HepG2 (cell line): ENCODE measurements around the gene BAZ1B. TPM values are rescaled to one million over a fixed set of nuclear protein-coding genes. Genes with fewer than 3 reads are reported as not detected.
A peak's percentile ranks its signal among the peaks of the same experiment; 100 is the strongest.

Experiments
- ARNT2 ChIP-seq: sonication (generic); formaldehyde crosslinking; IDR thresholded peaks from 2 replicates; pipeline ENCODE4 v1.8.0; 2022; ENCODE audit warnings: mild to moderate bottlenecking, low read depth, missing genetic modification reagents, moderate library complexity
- GABPA ChIP-seq, 2 experiments: IDR thresholded peaks; 2 replicates each; pipeline ENCODE4 v1.6.1; 2011 to 2016; ENCODE audit warnings: low read depth in 2 of 2, low read length in 1 of 2, missing biosample characterization in 1 of 2, missing genetic modification characterization in 1 of 2
- KLF13 ChIP-seq: sonication (generic); formaldehyde crosslinking; IDR thresholded peaks from 2 replicates; pipeline ENCODE4 v1.4.0; 2020; ENCODE audit warnings: mild to moderate bottlenecking, missing genetic modification reagents
- NCOR1 ChIP-seq: fragments of 200-600 bp; sonication (generic); IDR thresholded peaks from 2 replicates; pipeline ENCODE4 v1.7.0; 2017; ENCODE audit warnings: antibody characterized with exemption, low read length, borderline replicate concordance
- RAD51 ChIP-seq: fragments of 450-650 bp; IDR thresholded peaks from 2 replicates; pipeline ENCODE4 v1.6.1; 2016; ENCODE audit warnings: borderline replicate concordance
- RFXANK ChIP-seq: IDR thresholded peaks from 2 replicates; pipeline ENCODE4 v1.6.1; 2016
- TOE1 ChIP-seq: sonication (generic); formaldehyde crosslinking; IDR thresholded peaks from 2 replicates; pipeline ENCODE4 v1.4.0; 2020; ENCODE audit warnings: mild to moderate bottlenecking, missing genetic modification reagents
- ZMYM3 ChIP-seq: sonication (generic); formaldehyde crosslinking; IDR thresholded peaks from 2 replicates; pipeline ENCODE4 v1.5.1; 2020; ENCODE audit warnings: mild to moderate bottlenecking, missing genetic modification reagents
- ZNF3 ChIP-seq: IDR thresholded peaks from 2 replicates; pipeline ENCODE4 v1.7.0; 2017; ENCODE audit warnings: inconsistent platforms
- ZNF335 ChIP-seq: sonication (generic); formaldehyde crosslinking; IDR thresholded peaks from 2 replicates; pipeline ENCODE4 v1.4.0; 2020; ENCODE audit warnings: missing genetic modification reagents
- ZNF33B ChIP-seq: sonication (generic); formaldehyde crosslinking; IDR thresholded peaks from 2 replicates; pipeline ENCODE4 v1.5.1; 2020; ENCODE audit warnings: mild to moderate bottlenecking, missing genetic modification reagents
- ZNF670 ChIP-seq: sonication (generic); formaldehyde crosslinking; IDR thresholded peaks from 2 replicates; pipeline ENCODE4 v1.8.0; 2022; ENCODE audit warnings: mild to moderate bottlenecking, missing genetic modification reagents, borderline replicate concordance
- polyA plus RNA-seq, 8 experiments: library from polyadenylated mRNA; depleted of rRNA in 3 of 8; stranded (reverse) in 7 of 8; unstranded in 1 of 8; fragments of >200 nt; fragmentation: Illumina TruSeq in 4 of 8; extraction: Trizol in 4 of 8; gene quantifications; 2 replicates each; pipeline versions ENCODE4 v1.2.1 to v1.2.3, GENCODE V29; 2011 to 2016; ENCODE audit warnings: low read depth in 4 of 8, missing spikeins in 1 of 8, mixed read lengths in 1 of 8; ENCODE audit not compliant: insufficient read depth in 1 of 8
- total RNA-seq, 5 experiments: library from RNA; depleted of rRNA; stranded (reverse); fragments of >200 nt; fragmentation: Illumina TruSeq; extraction: Trizol; gene quantifications; 2 replicates each; pipeline ENCODE4 v1.2.3, GENCODE V29; 2016; ENCODE audit warnings: low read depth in 1 of 5
- TF ChIP-seq, protein P1 (sequence below): sonication (generic); formaldehyde crosslinking; IDR thresholded peaks from 2 replicates; pipeline ENCODE4 v1.4.0; 2020; ENCODE audit warnings: missing genetic modification reagents
- TF ChIP-seq, protein P2 (sequence below), 2 experiments: sonication (generic) in 1 of 2; formaldehyde crosslinking in 1 of 2; IDR thresholded peaks; 2 replicates each; pipeline versions ENCODE4 v1.4.0 to v1.6.1; 2018 to 2020; ENCODE audit warnings: missing genetic modification reagents in 2 of 2, borderline replicate concordance in 1 of 2, low read depth in 1 of 2, mild to moderate bottlenecking in 1 of 2, missing biosample characterization in 1 of 2
- TF ChIP-seq, protein P3 (sequence below): sonication (generic); formaldehyde crosslinking; IDR thresholded peaks from 2 replicates; pipeline ENCODE4 v1.4.0; 2020; ENCODE audit warnings: mild to moderate bottlenecking, missing genetic modification reagents
- TF ChIP-seq, protein P4 (sequence below): sonication (generic); formaldehyde crosslinking; IDR thresholded peaks from 2 replicates; pipeline ENCODE4 v1.5.1; 2020; ENCODE audit warnings: mild to moderate bottlenecking, moderate library complexity, missing genetic modification reagents
- TF ChIP-seq, protein P5 (sequence below): sonication (generic); formaldehyde crosslinking; IDR thresholded peaks from 2 replicates; pipeline ENCODE4 v1.5.1; 2020; ENCODE audit warnings: missing genetic modification reagents, mild to moderate bottlenecking, borderline replicate concordance

The BAZ1B gene
- total and polyA plus RNA-seq, 2 of the 13 experiments (the other 11 are each of a cell fraction or from before 2014, with no cell fraction given), result 18.6 to 69.4 TPM

- TF ChIP-seq, protein P1, sequence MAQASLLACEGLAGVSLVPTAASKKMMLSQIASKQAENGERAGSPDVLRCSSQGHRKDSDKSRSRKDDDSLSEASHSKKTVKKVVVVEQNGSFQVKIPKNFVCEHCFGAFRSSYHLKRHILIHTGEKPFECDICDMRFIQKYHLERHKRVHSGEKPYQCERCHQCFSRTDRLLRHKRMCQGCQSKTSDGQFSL (CRISPR knock-in tag), result no peak; the same call in 1 of the 2 replicates
- TF ChIP-seq ZMYM3 (peak; percentile 79; the same call in 1 of the 2 replicates), ZNF33B (CRISPR knock-in tag) (no peak), TOE1 (CRISPR knock-in tag) (no peak), RAD51 (no peak), GABPA (IDR thresholded peaks at IDR 0.05; ENCODE audit: low read depth, low read length) (no peak), GABPA (CRISPR knock-in tag; IDR thresholded peaks at IDR 0.05; ENCODE audit: low read depth) (peak; percentile 55), ZNF3 (CRISPR knock-in tag) (no peak), KLF13 (CRISPR knock-in tag) (no peak), NCOR1 (peak; percentile 68; the same call in 1 of the 2 replicates), ARNT2 (CRISPR knock-in tag) (peak; percentile 76; the same call in 1 of the 2 replicates), ZNF670 (peak; percentile 47; the same call in 1 of the 2 replicates), ZNF335 (CRISPR knock-in tag) (peak; percentile 71; the same call in 1 of the 2 replicates), RFXANK (CRISPR knock-in tag) (peak; percentile 26; the same call in 1 of the 2 replicates)
- TF ChIP-seq, protein P2, sequence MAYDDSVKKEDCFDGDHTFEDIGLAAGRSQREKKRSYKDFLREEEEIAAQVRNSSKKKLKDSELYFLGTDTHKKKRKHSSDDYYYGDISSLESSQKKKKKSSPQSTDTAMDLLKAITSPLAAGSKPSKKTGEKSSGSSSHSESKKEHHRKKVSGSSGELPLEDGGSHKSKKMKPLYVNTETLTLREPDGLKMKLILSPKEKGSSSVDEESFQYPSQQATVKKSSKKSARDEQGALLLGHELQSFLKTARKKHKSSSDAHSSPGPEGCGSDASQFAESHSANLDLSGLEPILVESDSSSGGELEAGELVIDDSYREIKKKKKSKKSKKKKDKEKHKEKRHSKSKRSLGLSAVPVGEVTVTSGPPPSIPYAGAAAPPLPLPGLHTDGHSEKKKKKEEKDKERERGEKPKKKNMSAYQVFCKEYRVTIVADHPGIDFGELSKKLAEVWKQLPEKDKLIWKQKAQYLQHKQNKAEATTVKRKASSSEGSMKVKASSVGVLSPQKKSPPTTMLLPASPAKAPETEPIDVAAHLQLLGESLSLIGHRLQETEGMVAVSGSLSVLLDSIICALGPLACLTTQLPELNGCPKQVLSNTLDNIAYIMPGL (CRISPR knock-in tag; IDR thresholded peaks at IDR 0.05; ENCODE audit: borderline replicate concordance in 1 of 2, low read depth in 1 of 2), result peak; percentile 67 to 74; a peak in 2 of 4 replicates
- TF ChIP-seq, protein P3, sequence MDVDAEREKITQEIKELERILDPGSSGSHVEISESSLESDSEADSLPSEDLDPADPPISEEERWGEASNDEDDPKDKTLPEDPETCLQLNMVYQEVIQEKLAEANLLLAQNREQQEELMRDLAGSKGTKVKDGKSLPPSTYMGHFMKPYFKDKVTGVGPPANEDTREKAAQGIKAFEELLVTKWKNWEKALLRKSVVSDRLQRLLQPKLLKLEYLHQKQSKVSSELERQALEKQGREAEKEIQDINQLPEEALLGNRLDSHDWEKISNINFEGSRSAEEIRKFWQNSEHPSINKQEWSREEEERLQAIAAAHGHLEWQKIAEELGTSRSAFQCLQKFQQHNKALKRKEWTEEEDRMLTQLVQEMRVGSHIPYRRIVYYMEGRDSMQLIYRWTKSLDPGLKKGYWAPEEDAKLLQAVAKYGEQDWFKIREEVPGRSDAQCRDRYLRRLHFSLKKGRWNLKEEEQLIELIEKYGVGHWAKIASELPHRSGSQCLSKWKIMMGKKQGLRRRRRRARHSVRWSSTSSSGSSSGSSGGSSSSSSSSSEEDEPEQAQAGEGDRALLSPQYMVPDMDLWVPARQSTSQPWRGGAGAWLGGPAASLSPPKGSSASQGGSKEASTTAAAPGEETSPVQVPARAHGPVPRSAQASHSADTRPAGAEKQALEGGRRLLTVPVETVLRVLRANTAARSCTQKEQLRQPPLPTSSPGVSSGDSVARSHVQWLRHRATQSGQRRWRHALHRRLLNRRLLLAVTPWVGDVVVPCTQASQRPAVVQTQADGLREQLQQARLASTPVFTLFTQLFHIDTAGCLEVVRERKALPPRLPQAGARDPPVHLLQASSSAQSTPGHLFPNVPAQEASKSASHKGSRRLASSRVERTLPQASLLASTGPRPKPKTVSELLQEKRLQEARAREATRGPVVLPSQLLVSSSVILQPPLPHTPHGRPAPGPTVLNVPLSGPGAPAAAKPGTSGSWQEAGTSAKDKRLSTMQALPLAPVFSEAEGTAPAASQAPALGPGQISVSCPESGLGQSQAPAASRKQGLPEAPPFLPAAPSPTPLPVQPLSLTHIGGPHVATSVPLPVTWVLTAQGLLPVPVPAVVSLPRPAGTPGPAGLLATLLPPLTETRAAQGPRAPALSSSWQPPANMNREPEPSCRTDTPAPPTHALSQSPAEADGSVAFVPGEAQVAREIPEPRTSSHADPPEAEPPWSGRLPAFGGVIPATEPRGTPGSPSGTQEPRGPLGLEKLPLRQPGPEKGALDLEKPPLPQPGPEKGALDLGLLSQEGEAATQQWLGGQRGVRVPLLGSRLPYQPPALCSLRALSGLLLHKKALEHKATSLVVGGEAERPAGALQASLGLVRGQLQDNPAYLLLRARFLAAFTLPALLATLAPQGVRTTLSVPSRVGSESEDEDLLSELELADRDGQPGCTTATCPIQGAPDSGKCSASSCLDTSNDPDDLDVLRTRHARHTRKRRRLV (CRISPR knock-in tag), result no peak; the same call in 1 of the 2 replicates
- TF ChIP-seq, protein P4, sequence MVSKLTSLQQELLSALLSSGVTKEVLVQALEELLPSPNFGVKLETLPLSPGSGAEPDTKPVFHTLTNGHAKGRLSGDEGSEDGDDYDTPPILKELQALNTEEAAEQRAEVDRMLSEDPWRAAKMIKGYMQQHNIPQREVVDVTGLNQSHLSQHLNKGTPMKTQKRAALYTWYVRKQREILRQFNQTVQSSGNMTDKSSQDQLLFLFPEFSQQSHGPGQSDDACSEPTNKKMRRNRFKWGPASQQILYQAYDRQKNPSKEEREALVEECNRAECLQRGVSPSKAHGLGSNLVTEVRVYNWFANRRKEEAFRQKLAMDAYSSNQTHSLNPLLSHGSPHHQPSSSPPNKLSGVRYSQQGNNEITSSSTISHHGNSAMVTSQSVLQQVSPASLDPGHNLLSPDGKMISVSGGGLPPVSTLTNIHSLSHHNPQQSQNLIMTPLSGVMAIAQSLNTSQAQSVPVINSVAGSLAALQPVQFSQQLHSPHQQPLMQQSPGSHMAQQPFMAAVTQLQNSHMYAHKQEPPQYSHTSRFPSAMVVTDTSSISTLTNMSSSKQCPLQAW (CRISPR knock-in tag), result peak; percentile 63
- TF ChIP-seq, protein P5, sequence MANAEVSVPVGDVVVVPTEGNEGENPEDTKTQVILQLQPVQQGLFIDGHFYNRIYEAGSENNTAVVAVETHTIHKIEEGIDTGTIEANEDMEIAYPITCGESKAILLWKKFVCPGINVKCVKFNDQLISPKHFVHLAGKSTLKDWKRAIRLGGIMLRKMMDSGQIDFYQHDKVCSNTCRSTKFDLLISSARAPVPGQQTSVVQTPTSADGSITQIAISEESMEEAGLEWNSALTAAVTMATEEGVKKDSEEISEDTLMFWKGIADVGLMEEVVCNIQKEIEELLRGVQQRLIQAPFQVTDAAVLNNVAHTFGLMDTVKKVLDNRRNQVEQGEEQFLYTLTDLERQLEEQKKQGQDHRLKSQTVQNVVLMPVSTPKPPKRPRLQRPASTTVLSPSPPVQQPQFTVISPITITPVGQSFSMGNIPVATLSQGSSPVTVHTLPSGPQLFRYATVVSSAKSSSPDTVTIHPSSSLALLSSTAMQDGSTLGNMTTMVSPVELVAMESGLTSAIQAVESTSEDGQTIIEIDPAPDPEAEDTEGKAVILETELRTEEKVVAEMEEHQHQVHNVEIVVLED (CRISPR knock-in tag), result peak; percentile 87
Observed at GRCh38 chr7:73522105-73522872, at the start of gene BAZ1B (continued).
